IPS-15b (cell line): ENCODE data around the gene MMADHC.
A peak's percentile ranks its signal among the peaks of the same experiment; 100 is the strongest.

Experiments
- H3K27me3 ChIP-seq: one replicate; pipeline ENCODE4 v1.6.1; 2013; ENCODE audit warnings: low read length; ENCODE audit not compliant: control insufficient read depth, insufficient read depth
- H3K36me3 ChIP-seq: one replicate; pipeline ENCODE4 v1.6.1; 2013; ENCODE audit warnings: low read length; ENCODE audit not compliant: control insufficient read depth, insufficient read depth
- H3K4me1 ChIP-seq: one replicate; pipeline ENCODE4 v1.6.1; 2013; ENCODE audit warnings: mild to moderate bottlenecking, low read length; ENCODE audit not compliant: control insufficient read depth, insufficient read depth
- H3K4me3 ChIP-seq: one replicate; pipeline ENCODE4 v1.5.1; 2013; ENCODE audit warnings: low read depth, low read length
- H3K9ac ChIP-seq: one replicate; pipeline ENCODE4 v1.6.1; 2013; ENCODE audit warnings: low read depth, mild to moderate bottlenecking, low read length
- H3K9me3 ChIP-seq: one replicate; pipeline ENCODE4 v1.6.1; 2013; ENCODE audit warnings: mild to moderate bottlenecking, low read length; ENCODE audit not compliant: control insufficient read depth, insufficient read depth

The MMADHC gene

DNA sequence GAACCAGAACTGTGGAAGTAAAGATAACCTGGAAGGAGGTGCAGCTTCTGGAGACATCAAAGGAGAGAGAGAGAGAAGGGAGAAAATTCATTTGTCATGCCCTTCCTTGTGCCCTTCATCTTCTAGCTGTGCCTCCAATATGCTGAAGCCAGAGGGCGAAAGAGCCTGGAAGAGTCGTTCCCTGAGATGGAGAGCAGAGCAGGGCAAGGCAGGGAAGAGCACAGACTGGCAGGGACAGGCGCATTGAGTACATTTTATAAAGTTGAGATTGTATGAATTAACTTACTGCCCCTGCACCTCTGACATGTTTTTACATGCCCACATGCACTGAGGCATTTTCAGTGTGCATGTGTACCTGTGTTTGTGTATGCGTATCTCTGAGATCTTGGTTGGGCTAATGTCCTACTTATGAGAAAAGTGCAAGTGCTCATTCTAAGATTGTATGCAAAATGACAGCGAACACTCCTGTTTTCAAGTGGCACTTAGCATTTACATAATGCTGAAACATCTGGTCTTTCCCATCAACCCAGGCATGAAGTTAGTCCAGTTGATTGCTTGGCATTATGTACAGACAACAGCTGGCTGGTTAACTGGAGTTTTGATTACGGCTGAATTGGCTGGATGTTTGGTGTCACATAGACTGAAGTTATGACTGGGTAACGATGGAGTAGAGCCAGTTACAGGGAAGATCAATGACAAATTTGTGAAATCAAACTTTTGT lies 23.7 kb upstream of the MMADHC start:
- Histone ChIP-seq H3K9me3 (no peaks in the 10 kb centered on the region), H3K36me3 (no peaks in the 10 kb centered on the region), H3K9ac (no peak overlapping the region), H3K4me1 (no peaks in the 10 kb centered on the region), H3K4me3 (no peak overlapping the region), H3K27me3 (no peaks in the 10 kb centered on the region)

DNA sequence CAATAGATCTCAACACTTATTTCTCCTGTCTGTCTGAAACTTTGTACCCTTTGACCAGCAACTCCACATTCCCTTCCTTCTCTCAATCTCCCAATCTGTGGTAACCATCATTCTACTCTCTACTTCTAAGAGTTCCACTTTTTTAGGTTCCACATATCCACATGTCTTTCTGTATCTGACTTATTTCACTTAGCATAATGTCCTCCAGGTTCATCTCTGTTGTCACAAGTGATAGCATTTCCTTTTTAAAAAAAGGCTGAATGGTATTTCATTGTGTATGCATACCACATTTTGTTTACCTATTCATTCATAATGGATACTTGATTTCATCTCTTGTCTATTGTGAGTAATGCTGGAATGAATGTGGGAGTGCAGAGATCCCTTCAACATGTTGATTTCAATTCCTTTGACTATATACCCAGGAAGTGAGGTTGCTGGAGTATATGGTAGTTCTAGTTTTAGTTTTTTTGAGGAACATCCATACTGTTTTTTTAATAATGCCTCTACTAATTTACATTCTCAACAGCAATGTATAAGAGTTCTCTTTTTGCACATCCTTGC lies 18.8 kb upstream of the MMADHC start:
- H3K36me3 ChIP-seq: no peaks in the 10 kb centered on the region
- H3K4me1 ChIP-seq: no peaks in the 10 kb centered on the region
- H3K4me3 ChIP-seq: no peak overlapping the region
- H3K9me3 ChIP-seq: no peaks in the 10 kb centered on the region
- H3K27me3 ChIP-seq: no peaks in the 10 kb centered on the region
- H3K9ac ChIP-seq: no peak overlapping the region

DNA sequence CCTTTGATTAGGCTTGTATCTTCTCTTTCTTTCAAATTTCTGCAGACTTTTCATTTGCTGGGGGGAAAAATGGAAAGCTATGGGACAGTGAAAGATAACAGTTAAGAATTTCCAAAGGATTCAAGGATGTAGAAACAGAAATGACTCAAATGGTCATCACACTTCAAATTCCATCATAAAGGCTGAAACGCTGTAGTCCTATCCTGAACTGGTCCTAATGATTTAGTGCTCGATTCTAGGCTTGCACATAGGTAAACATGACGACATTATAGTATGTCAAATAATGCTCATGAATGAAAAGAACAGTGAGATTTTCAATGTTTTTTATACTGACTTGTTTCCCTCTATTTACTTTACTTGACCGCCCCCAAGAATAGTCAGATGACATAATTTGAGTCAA lies 15.7 kb upstream of the MMADHC start:
- Histone ChIP-seq H3K4me1 (no peaks in the 10 kb centered on the region), H3K36me3 (no peaks in the 10 kb centered on the region), H3K9ac (no peak overlapping the region), H3K4me3 (no peak overlapping the region), H3K9me3 (no peaks in the 10 kb centered on the region), H3K27me3 (no peaks in the 10 kb centered on the region)

DNA sequence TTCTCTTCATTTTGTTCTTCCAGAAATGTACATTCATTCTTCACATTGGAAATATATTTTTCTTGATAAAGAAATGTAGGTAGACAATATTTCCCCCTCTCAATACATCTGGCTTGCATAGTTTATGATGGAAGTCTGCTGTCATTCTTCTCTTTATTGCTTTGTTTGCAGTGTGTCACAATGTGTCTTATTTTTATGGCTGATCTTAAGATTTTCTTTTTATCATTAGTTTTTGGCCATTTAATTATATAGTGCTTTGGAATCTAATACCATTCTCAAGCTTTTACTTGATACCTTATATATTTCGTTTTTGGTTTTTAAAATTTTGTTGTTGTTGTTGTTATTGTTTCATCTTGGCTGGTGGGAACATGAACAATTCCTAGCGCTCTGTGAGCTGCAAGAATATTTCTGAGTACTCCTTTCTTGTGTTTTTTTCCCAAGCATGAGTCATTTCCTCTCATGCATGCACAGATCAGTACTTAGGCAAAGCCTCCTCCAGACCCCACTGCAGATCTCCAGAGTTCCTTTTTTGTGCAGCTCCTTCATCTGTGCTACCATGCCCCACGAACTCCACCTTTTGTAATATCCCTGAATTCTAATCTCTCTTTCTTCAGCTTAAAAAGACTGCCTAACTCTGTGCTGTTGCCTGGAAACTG lies 13.7 kb upstream of the MMADHC start:
- no peaks in the 10 kb centered on the region for H3K4me1 ChIP-seq

DNA sequence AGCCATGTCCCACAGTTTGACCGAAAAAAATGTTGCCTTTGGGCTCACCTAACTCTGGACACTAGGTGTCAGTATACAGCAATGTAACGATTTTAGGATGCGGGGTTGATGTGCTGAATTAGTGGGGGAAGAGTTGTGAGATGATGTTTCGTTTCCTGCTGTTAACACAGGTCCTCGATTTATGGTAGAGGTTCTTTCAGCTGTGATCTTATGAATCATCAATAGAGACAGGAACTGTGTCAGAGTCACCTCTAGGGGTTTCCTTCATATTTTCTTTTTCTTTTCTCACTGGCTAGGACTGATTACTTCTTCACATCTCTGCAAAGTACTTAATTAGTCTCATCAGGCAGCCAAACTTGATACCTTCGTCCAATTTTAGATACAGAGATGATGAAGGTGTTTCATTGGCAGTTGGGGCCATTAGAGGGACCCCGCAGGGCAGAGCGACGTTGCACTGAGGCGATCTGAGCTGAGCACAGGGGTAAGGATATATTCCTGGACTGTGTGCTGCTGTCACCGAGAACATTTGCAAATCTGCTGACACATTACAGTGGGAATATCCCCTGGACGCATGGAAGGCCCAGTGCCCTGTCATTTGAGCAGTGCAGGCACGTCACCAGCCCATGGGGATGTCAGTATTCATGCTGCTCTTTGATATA lies 10.2 kb upstream of the MMADHC start:
- no peaks in the 10 kb centered on the region for H3K27me3 ChIP-seq
- no peak overlapping the region for H3K4me3 ChIP-seq

More for the DNA sequence above, 13.7 kb upstream of the MMADHC start:
- H3K27me3 ChIP-seq: no peaks in the 10 kb centered on the region
- no peaks in the 10 kb centered on the region for H3K9me3 ChIP-seq
- no peaks in the 10 kb centered on the region for H3K36me3 ChIP-seq
- no peak overlapping the region for H3K9ac ChIP-seq
- no peak overlapping the region for H3K4me3 ChIP-seq

DNA sequence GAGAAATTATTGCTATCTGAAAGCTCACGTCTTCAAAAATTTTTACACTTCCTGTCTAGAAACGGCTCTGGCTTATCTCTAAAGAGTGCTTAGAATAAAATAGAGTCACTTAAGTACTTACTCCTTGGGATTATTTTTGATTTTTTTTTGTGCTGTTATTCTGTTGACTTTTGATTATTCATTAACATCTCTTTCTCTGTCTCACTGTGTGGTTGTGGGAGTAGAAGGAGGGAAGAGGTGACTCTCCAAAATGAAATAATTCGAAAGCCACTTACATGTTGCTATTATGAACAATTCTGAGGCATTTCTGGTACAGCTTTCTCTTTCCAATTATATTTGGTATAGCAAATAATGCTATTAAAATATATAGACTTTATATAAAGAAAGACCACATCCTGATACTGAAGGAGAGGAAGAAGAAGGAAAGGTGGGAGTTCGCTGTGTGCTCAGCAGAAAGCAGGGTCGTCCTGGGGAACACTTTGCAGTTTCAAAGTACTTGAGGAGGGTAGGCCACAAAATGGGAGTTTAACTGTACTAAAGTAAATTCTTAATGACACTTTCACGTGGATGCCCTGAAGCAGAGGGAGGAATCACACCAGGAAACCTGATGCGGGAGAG lies 9.6 kb upstream of the MMADHC start:
- Histone ChIP-seq H3K9me3 (no peaks in the 10 kb centered on the region), H3K4me3 (no peak overlapping the region), H3K27me3 (no peaks in the 10 kb centered on the region), H3K9ac (no peak overlapping the region), H3K4me1 (no peaks in the 10 kb centered on the region), H3K36me3 (no peaks in the 10 kb centered on the region)

More for the DNA sequence above, 10.2 kb upstream of the MMADHC start:
- no peaks in the 10 kb centered on the region for H3K9me3 ChIP-seq
- no peaks in the 10 kb centered on the region for H3K36me3 ChIP-seq
- H3K9ac ChIP-seq: no peak overlapping the region
- no peaks in the 10 kb centered on the region for H3K4me1 ChIP-seq

DNA sequence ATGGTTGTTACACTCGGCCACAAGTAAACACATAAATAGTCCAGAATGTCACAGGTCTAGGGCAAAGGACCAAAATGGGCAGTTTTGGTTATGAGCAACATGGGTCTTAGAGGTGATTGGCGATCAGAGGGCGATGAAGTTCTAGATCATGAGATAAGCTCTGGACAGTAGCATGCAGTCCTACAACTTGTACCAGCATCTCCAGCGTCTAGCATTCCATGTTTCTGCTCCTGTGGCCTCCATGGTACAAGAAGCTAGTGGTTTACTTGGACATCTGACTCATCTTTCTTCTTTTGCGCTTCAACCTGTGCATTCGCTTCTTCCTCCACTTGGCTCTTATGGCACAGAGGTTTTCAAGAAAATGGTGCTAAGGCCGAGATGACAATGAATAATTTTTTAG lies 8.9 kb upstream of the MMADHC start:
- H3K27me3 ChIP-seq: no peaks in the 10 kb centered on the region
- H3K9me3 ChIP-seq: no peaks in the 10 kb centered on the region
- H3K4me1 ChIP-seq: no peaks in the 10 kb centered on the region
- H3K9ac ChIP-seq: no peak overlapping the region
- no peaks in the 10 kb centered on the region for H3K36me3 ChIP-seq
- H3K4me3 ChIP-seq: no peak overlapping the region

DNA sequence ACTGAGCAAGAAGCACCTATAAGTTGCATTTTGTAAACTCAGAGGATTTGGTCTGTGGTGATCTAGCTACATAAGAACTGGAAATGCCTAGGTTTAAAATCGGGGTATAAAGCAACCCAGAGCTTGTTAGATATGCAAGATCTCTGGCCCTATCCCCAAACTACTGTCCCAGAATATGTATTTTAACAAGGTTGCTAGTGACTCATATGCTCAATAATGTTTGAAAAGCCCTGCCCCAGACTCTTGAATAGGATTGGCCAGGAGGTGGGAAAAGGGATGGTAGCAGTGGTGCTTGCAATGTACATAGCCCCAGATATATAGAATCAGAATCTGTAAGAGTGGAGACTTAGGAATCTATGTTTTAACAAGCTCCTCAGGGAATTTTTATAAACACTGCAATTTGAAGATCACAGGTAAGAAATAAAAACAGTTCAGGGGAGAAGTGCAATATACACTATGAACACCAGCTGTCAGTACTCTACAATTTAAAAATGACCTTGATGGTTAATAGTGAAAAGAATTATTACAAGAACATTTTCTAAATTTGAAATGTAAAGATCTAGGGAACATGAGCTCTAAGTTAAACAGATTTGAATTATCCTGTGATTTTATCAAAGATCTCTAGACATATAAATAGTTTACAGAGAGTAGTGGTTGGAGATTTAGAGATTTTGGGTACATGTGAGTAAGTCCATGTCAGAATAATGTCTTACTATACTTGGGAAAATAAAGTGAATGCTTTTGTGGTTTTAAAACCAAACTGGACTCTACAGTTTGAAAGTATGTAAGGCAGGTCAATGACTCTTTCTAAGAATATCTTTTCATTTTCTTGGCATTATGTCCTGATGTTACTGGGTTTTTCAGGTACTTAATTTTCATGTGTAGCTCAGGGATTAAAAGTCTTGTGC lies 7.7 kb upstream of the MMADHC start:
- no peak overlapping the region for H3K9ac ChIP-seq
- H3K9me3 ChIP-seq: no peaks in the 10 kb centered on the region
- no peaks in the 10 kb centered on the region for H3K27me3 ChIP-seq
- no peak overlapping the region for H3K4me3 ChIP-seq
- H3K36me3 ChIP-seq: no peaks in the 10 kb centered on the region
- H3K4me1 ChIP-seq: no peaks in the 10 kb centered on the region

DNA sequence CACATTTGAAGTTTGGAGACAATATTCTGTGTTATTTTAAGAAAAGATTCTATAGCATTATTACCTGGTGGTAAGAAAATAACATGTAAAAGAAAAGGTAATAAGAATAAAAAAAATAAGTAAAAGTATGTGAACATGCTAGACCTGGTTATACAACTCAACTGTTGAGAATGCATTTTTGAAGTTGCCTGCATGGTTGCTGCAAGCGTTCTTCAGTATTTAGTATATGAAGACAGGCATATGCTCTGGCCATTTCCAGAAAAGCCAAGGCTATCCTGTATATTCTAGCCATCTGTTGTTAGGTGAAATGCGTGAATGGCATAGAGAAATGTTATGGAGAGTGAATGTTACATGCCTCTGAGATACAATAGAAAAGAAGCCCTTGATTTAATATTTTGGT lies 6.8 kb upstream of the MMADHC start:
- H3K9ac ChIP-seq: no peak overlapping the region
- no peaks in the 10 kb centered on the region for H3K9me3 ChIP-seq
- H3K4me1 ChIP-seq: no peaks in the 10 kb centered on the region
- no peaks in the 10 kb centered on the region for H3K36me3 ChIP-seq
- H3K27me3 ChIP-seq: no peaks in the 10 kb centered on the region
- H3K4me3 ChIP-seq: no peak overlapping the region

DNA sequence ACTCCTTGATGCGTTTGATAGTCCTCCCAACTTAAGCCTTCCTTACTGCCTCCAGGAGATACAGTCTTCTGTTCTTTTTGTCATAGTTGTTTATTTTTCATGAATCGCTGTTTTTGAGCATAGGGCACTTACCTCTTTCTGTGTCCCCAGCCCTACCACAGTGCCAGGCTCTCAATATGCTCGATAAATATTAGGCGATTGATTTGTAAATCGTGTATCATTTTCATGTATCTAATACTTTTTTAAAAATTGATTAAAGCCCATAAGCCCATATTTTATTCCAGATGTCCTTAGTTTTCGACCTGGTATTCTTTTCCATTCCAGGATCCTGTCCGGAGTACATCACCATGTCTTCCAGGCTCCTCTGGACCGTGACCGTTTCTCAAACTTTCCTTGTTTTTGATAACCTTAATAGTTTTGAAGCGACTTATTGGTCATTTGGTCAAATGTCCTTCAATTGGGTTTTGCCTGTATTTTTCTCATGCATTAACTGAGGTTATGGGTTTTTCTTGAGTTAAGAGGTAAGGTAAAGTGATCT lies 444 bp upstream of the MMADHC start:
- Histone ChIP-seq H3K9me3 (no peaks in the 10 kb centered on the region), H3K9ac (peak overlapping the region; percentile 99), H3K4me1 (no peaks in the 10 kb centered on the region), H3K27me3 (no peaks in the 10 kb centered on the region), H3K4me3 (peak overlapping the region; percentile 100), H3K36me3 (no peaks in the 10 kb centered on the region)

DNA sequence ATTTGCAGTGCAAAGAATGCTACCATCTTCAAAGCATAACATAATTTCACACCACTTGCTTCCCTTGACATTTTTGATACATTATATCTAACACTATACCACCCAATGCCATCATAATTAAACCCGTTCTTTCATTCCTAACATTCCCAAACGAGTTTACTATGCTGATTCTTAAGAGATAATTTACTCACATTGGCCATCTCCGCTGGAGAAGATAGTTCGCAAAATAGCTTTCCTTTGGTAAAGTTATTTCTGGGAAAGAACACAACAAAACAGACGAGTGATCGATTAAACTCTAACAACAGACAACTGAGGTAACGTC lies 716 bp downstream of the MMADHC start:
- no peaks in the 10 kb centered on the region for H3K4me1 ChIP-seq
- no peaks in the 10 kb centered on the region for H3K27me3 ChIP-seq
- H3K36me3 ChIP-seq: no peaks in the 10 kb centered on the region
- peak overlapping the region; percentile 99 for H3K9ac ChIP-seq
- peak overlapping the region; percentile 100 for H3K4me3 ChIP-seq
- no peaks in the 10 kb centered on the region for H3K9me3 ChIP-seq
